ENCODE measurements around the gene PLOD3. TPM values are rescaled to one million over a fixed set of nuclear protein-coding genes. Genes with fewer than 3 reads are reported as not detected.

PLOD3 gene
- total RNA-seq, 1 experiment from 2014 or later, result 134 TPM

DNA sequence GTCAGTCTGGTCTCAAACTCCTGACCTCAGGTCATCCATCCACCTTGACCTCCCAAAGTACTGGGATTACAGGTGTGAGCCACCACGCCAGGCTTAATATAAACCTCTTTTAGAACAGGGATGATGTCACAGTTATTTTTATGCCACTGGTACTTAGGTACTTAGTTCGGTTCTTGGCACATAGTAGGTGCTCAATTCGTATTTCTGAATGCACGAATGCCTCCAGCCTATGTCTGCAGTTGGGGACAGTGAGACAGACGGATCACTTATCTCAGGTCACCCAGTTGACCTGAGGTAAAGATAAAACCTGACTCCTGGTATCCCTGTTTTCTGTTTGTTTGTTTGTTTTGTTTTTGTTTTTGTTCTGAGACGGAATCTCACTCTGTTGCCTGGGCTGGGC lies 31.2 kb downstream of the PLOD3 start:
- Mint-ChIP-seq H3K9me3 (ENCODE audit: unreplicated experiment) (no peaks in the 10 kb centered on the region), H3K4me1 (ENCODE audit: insufficient read depth, unreplicated experiment) (peaks cover 12% of the 10 kb centered on the region), H3K27me3 (ENCODE audit: insufficient read depth, unreplicated experiment) (no peaks in the 10 kb centered on the region), H3K36me3 (ENCODE audit: insufficient read depth, unreplicated experiment) (no peaks in the 10 kb centered on the region), H3K4me3 (ENCODE audit: unreplicated experiment) (no peak overlapping the region), H3K27ac (ENCODE audit: low read depth, unreplicated experiment) (no peak overlapping the region)
- no peak for DNase-seq (ENCODE audit: unreplicated experiment)
- CTCF ChIA-PET, result interaction anchor here (0.6 to 3.8 kb wide), 5 partner anchors 42 to 293 kb away, joined by 3 to 32 read pairs (median 3); no protein-coding TSS in a partner anchor
- intact Hi-C loops (cut with micrococcal nuclease), result no loop called here
- POLR2A ChIA-PET, result interaction anchor here (0.7 to 1.8 kb wide), 3 partner anchors 31 to 58 kb away, joined by 3 to 4 read pairs (median 4); partner anchors contain the start of gene FIS1
- no TSS peak for BruUV-seq (replicated peaks)
- TF ChIP-seq, protein P1, sequence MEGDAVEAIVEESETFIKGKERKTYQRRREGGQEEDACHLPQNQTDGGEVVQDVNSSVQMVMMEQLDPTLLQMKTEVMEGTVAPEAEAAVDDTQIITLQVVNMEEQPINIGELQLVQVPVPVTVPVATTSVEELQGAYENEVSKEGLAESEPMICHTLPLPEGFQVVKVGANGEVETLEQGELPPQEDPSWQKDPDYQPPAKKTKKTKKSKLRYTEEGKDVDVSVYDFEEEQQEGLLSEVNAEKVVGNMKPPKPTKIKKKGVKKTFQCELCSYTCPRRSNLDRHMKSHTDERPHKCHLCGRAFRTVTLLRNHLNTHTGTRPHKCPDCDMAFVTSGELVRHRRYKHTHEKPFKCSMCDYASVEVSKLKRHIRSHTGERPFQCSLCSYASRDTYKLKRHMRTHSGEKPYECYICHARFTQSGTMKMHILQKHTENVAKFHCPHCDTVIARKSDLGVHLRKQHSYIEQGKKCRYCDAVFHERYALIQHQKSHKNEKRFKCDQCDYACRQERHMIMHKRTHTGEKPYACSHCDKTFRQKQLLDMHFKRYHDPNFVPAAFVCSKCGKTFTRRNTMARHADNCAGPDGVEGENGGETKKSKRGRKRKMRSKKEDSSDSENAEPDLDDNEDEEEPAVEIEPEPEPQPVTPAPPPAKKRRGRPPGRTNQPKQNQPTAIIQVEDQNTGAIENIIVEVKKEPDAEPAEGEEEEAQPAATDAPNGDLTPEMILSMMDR (IDR thresholded peaks at IDR 0.05; ENCODE audit: unreplicated experiment), result no peak

DNA sequence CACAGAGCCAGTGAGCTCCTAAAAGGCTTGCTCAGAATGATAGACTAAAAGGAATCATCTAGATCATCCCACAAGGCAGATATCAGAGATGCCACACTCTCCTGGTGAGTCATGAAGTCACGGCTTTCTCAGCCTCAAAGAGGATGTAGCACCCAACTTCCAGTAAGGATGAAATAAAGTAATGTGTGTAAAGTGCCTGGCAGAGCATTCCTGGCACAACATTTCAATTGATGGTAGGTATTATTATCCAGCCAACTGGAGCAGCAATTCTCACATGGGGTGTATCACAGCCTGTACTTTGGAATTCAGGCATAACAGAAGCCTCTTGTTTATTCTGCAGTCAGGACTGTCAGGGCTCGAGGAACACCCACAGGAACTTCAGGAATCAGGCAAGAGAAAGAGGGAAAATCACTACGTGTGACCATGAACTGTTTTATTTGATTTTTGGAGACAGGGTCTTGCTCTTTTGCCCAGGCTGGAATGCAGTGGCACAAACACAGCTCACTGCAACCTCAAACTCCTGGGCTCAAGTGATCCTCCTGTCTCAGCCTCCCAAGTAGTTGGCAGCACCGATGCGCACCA lies 32.0 kb downstream of the PLOD3 start:
- ChIA-PET POLR2A (interaction anchor here (0.7 to 1.8 kb wide), 2 partner anchors 31 to 59 kb away, joined by 3 to 4 read pairs; partner anchors contain the start of genes AP1S1 and FIS1), CTCF (interaction anchor here (0.6 to 3.8 kb wide), 4 partner anchors 12 to 126 kb away, joined by 3 to 32 read pairs (median 4); no protein-coding TSS in a partner anchor)
- no TSS peak for BruUV-seq (replicated peaks)
- intact Hi-C loops (cut with micrococcal nuclease), result no loop called here
- Mint-ChIP-seq H3K4me1 (ENCODE audit: insufficient read depth, unreplicated experiment) (peaks cover 12% of the 10 kb centered on the region), H3K36me3 (ENCODE audit: insufficient read depth, unreplicated experiment) (no peaks in the 10 kb centered on the region), H3K27me3 (ENCODE audit: insufficient read depth, unreplicated experiment) (peaks cover 7% of the 10 kb centered on the region), H3K27ac (ENCODE audit: low read depth, unreplicated experiment) (no peak overlapping the region), H3K9me3 (ENCODE audit: unreplicated experiment) (no peaks in the 10 kb centered on the region), H3K4me3 (ENCODE audit: unreplicated experiment) (no peak overlapping the region)
- TF ChIP-seq, protein P1 (IDR thresholded peaks at IDR 0.05; ENCODE audit: unreplicated experiment), result no peak
- DNase-seq (ENCODE audit: unreplicated experiment), result no peak

DNA sequence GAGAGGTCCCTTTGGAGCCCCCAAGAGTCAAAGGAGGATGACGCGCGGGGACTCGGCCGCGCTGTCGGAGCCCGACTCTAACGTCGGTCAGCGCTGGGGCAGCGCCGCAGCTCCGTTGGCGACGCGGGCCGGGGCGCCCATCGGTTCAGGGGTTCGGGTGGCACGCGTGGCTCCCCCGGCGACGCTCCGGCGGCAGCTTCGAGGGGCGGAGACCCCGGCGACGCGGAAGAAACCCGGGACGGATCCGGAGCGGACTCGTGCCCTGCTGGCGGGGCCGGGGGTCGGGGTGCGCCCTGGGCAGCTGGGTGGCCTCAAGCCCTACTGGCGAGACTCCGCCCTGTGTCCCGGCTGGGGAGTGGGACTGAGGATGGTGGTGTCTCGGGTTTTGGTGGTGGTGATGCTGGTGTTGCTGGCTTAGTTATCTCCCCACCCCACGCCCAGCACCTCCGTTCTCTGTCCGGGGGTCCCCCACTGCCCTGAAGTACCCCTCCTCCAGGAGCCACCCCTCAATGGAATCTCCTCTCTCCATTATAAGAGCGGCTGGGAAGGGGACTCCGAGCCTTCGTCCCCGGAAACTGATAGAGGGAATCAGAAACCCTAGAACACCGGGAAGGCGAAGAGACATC lies 37.1 kb downstream of the PLOD3 start, which contains the start of gene NAT16:
NAT16 (minus strand) TSS at position 164 of the 626 bp plus-strand sequence. CDS start 5,486 bp downstream, outside the sequence.
- intact Hi-C loops (cut with micrococcal nuclease), result no loop called here
- CTCF ChIA-PET, result no interaction called here
- DNase-seq (ENCODE audit: unreplicated experiment), result no peak
- no peaks in the 10 kb centered on the region for H3K9me3 Mint-ChIP-seq (ENCODE audit: unreplicated experiment)
- H3K4me1 Mint-ChIP-seq (ENCODE audit: insufficient read depth, unreplicated experiment), result peaks cover 12% of the 10 kb centered on the region
- peak within 1 kb of the TSS; percentile 46 for H3K4me3 Mint-ChIP-seq (ENCODE audit: unreplicated experiment)
- no TSS peak for BruUV-seq (replicated peaks)
- TF ChIP-seq, protein P1 (IDR thresholded peaks at IDR 0.05; ENCODE audit: unreplicated experiment), result no peak
- H3K27ac Mint-ChIP-seq (ENCODE audit: low read depth, unreplicated experiment), result no peak within 1 kb of the TSS
- H3K27me3 Mint-ChIP-seq (ENCODE audit: insufficient read depth, unreplicated experiment), result peaks cover 26% of the 10 kb centered on the region
- no peaks in the 10 kb centered on the region for H3K36me3 Mint-ChIP-seq (ENCODE audit: insufficient read depth, unreplicated experiment)
- POLR2A ChIA-PET, result no interaction called here

DNA sequence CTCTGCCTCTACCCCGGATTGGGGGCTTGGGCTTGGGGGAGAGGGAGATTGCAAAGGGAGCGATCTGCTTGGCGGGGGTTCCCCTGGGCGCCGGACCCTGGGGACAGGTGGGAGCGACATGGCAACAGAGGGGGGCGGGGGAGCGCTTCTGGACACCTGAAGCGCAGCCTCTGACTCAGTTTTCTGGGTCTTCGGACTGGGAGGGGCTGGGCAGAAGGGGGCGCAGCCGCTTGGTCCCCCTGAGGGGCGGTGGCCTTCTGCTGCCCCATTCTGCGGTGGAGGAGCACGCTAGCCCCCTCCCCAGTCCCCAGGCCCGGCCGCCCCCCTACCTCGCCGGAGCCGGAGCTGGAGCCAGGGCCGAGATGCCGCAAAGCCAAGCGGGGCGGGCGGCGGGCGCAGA lies 37.7 kb downstream of the PLOD3 start:
- ChIA-PET POLR2A (no interaction called here), CTCF (no interaction called here)
- BruUV-seq (replicated peaks), result no TSS peak
- H3K27me3 Mint-ChIP-seq (ENCODE audit: insufficient read depth, unreplicated experiment), result peaks cover 31% of the 10 kb centered on the region
- no peaks in the 10 kb centered on the region for H3K9me3 Mint-ChIP-seq (ENCODE audit: unreplicated experiment)
- no peak overlapping the region for H3K27ac Mint-ChIP-seq (ENCODE audit: low read depth, unreplicated experiment)
- DNase-seq (ENCODE audit: unreplicated experiment), result no peak
- TF ChIP-seq, protein P1 (IDR thresholded peaks at IDR 0.05; ENCODE audit: unreplicated experiment), result no peak
- no peak overlapping the region for H3K4me3 Mint-ChIP-seq (ENCODE audit: unreplicated experiment)
- no peaks in the 10 kb centered on the region for H3K36me3 Mint-ChIP-seq (ENCODE audit: insufficient read depth, unreplicated experiment)
- intact Hi-C loops (cut with micrococcal nuclease), result no loop called here
- H3K4me1 Mint-ChIP-seq (ENCODE audit: insufficient read depth, unreplicated experiment), result peaks cover 12% of the 10 kb centered on the region
